Stimulated activated CD8-positive, alpha-beta memory T cell treated with anti-CD3 and anti-CD28 coated beads, Interleukin-12 subunit alpha, Interleukin-12 subunit beta, amount 100 ng/mL, for 1 hour (primary cell): ENCODE measurements around the gene MAGEA3.
"Not testable (repeated sequence)": the region's sequence is repeated elsewhere in the genome, so short reads cannot be mapped to it uniquely, and the experiment has no call there.

ENCODE experiments used
- DNase-seq: peaks from one replicate; pipeline ENCODE4 v3.0.0-alpha.2; 2020; ENCODE audit warnings: low read depth

Gene MAGEA3

GRCh38 chrX:152697952-152698931 is at the start of gene MAGEA3:
MAGEA3 (plus strand) TSS chrX:152698794; CDS start chrX:152700833, 2,039 bp downstream.
- not testable (repeated sequence) for DNase-seq

- DNase-seq, result no peak
Measured at GRCh38 chrX:152652060-152652459, 46.5 kb upstream of the MAGEA3 start.

- no peak for DNase-seq
Measured at GRCh38 chrX:152652467-152652866, 46.1 kb upstream of the MAGEA3 start.

GRCh38 chrX:152656087-152656486 is 42.5 kb upstream of the MAGEA3 start:
- DNase-seq, result no peak

GRCh38 chrX:152656890-152657289 is 41.7 kb upstream of the MAGEA3 start:
- DNase-seq, result no peak

- no peak for DNase-seq
Measured at GRCh38 chrX:152658302-152658701, 40.3 kb upstream of the MAGEA3 start.

- no peak for DNase-seq
Measured at GRCh38 chrX:152663086-152663485, 35.5 kb upstream of the MAGEA3 start.

GRCh38 chrX:152674135-152674534 is 24.5 kb upstream of the MAGEA3 start:
- DNase-seq, result no peak

GRCh38 chrX:152674652-152675051 is 23.9 kb upstream of the MAGEA3 start:
- DNase-seq, result not testable (repeated sequence)

- DNase-seq, result not testable (repeated sequence)
Measured at GRCh38 chrX:152681012-152681411, 17.6 kb upstream of the MAGEA3 start.

GRCh38 chrX:152700390-152700789 is 1.8 kb downstream of the MAGEA3 start:
- DNase-seq, result not testable (repeated sequence)

GRCh38 chrX:152706500-152706899 is 7.9 kb downstream of the MAGEA3 start:
- DNase-seq, result not testable (repeated sequence)

- DNase-seq, result not testable (repeated sequence)
Measured at GRCh38 chrX:152709173-152709572, 10.6 kb downstream of the MAGEA3 start, which contains the start of gene CSAG2. CSAG2 (minus strand) TSS chrX:152709273; CDS start chrX:152709112, 161 bp downstream.

- not testable (repeated sequence) for DNase-seq
Measured at GRCh38 chrX:152713195-152713594, 14.6 kb downstream of the MAGEA3 start.

- DNase-seq, result not testable (repeated sequence)
Measured at GRCh38 chrX:152713815-152714787, 15.5 kb downstream of the MAGEA3 start, which contains the start of gene MAGEA2B. MAGEA2B (plus strand) TSS chrX:152714628; CDS start chrX:152717107, 2,479 bp downstream.

- no peak for DNase-seq
Measured at GRCh38 chrX:152725409-152725808, 26.8 kb downstream of the MAGEA3 start.

- no peak for DNase-seq
Measured at GRCh38 chrX:152733261-152733975, 34.8 kb downstream of the MAGEA3 start, which contains the start of the genes CSAG1 and MAGEA12. CSAG1 (minus strand) TSS chrX:152733721; CDS start chrX:152732460, 1,261 bp downstream. MAGEA12 (plus strand) TSS chrX:152733757; CDS start chrX:152736162, 2,405 bp downstream.

- not testable (repeated sequence) for DNase-seq
Measured at GRCh38 chrX:152734143-152734858, 35.7 kb downstream of the MAGEA3 start.

GRCh38 chrX:152735101-152735500 is 36.5 kb downstream of the MAGEA3 start:
- DNase-seq, result no peak

GRCh38 chrX:152735860-152736511 is 37.4 kb downstream of the MAGEA3 start:
- no peak for DNase-seq
